Measurements from ENCODE around the gene CCDC106. TPM values are rescaled to one million over a fixed set of nuclear protein-coding genes. Genes with fewer than 3 reads are reported as not detected.

CCDC106 gene
- polyA plus RNA-seq, 3 donors from 2014 or later, result 1.1 to 1.7 TPM; not detected in 1

- Mint-ChIP-seq H3K4me3 (peak within 1 kb of the TSS; percentile 84 to 96 (median 91)), H3K27me3 (ENCODE audit: low read depth in 3 of 3) (peaks cover 3 to 7% (median 5%) of the 10 kb centered on the region in 3 donors), H3K27ac (peak within 1 kb of the TSS; percentile 82 to 94 (median 89)), H3K9me3 (no peaks in the 10 kb centered on the region), H3K36me3 (peaks cover 0 to 3% (median 0%) of the 10 kb centered on the region in 3 donors), H3K4me1 (peaks cover 45 to 61% of the 10 kb centered on the region in 2 donors)
- DNase-seq, result peak; percentile 68 to 72 (median 69)
Measured at GRCh38 chr19:55643003-55643886, 4.8 kb upstream of the CCDC106 start, which contains the start of gene ZNF581. TSS of gene ZNF581 (plus strand) at chr19:55643649. CDS start at chr19:55644572, 923 bp downstream.

GRCh38 chr19:55643887-55644176, 4.2 kb upstream of the CCDC106 start:
- H3K27me3 Mint-ChIP-seq (ENCODE audit: low read depth in 3 of 3), result peaks cover 3 to 7% (median 5%) of the 10 kb centered on the region in 3 donors
- peaks cover 0 to 3% (median 0%) of the 10 kb centered on the region in 3 donors for H3K36me3 Mint-ChIP-seq
- H3K27ac Mint-ChIP-seq, result peak overlapping the region; percentile 60 to 92 (median 80)
- H3K4me1 Mint-ChIP-seq, result peaks cover 43 to 61% of the 10 kb centered on the region in 2 donors
- peak overlapping the region; percentile 84 to 96 (median 91) for H3K4me3 Mint-ChIP-seq
- no peaks in the 10 kb centered on the region for H3K9me3 Mint-ChIP-seq
- no peak for DNase-seq

GRCh38 chr19:55644191-55644833, 3.7 kb upstream of the CCDC106 start:
- peaks cover 3 to 7% (median 5%) of the 10 kb centered on the region in 3 donors for H3K27me3 Mint-ChIP-seq (ENCODE audit: low read depth in 3 of 3)
- peaks cover 38 to 57% of the 10 kb centered on the region in 2 donors for H3K4me1 Mint-ChIP-seq

DNA sequence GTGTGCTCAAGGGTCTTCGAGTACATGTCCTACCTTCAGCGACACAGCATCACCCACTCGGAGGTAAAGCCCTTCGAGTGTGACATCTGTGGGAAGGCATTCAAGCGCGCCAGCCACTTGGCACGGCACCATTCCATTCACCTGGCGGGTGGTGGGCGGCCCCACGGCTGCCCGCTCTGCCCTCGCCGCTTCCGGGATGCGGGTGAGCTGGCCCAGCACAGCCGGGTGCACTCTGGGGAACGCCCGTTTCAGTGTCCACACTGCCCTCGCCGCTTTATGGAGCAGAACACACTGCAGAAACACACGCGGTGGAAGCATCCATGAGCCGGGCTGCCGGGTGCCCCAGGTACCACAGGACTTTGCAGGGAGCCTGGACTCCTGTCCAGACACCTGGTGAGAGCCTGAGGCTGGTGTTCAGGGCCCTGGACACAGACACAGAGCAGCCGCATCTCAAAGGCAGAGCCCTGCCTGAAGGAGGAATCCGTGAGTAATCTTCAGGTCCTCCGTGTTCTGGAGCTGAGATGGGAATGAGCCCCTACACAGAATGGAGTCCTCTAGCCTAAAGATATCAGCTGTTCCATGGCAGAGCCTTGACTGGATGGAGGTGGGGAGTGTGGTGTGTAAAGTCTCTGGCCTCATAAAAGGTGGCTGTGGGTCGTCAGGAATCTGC, 3.0 kb upstream of the CCDC106 start:
- H3K27me3 Mint-ChIP-seq (ENCODE audit: low read depth in 3 of 3), result peaks cover 3 to 10% (median 5%) of the 10 kb centered on the region in 3 donors

More at GRCh38 chr19:55644191-55644833, 3.7 kb upstream of the CCDC106 start:
- H3K27ac Mint-ChIP-seq, result peak overlapping the region; percentile 60 to 92 (median 80)
- H3K4me3 Mint-ChIP-seq, result peak overlapping the region; percentile 84 to 96 (median 91)
- no peak for DNase-seq
- H3K36me3 Mint-ChIP-seq, result no peaks in the 10 kb centered on the region
- H3K9me3 Mint-ChIP-seq, result no peaks in the 10 kb centered on the region

GRCh38 chr19:55645512-55645881, 2.5 kb upstream of the CCDC106 start:
- H3K27ac Mint-ChIP-seq, result peak overlapping the region in 1 of 6 donors; percentile 7
- peaks cover 33 to 53% of the 10 kb centered on the region in 2 donors for H3K4me1 Mint-ChIP-seq

More for the DNA sequence above, 3.0 kb upstream of the CCDC106 start:
- no peak overlapping the region for H3K27ac Mint-ChIP-seq
- peaks cover 38 to 54% of the 10 kb centered on the region in 2 donors for H3K4me1 Mint-ChIP-seq
- DNase-seq, result no peak
- peak overlapping the region; percentile 84 to 96 (median 91) for H3K4me3 Mint-ChIP-seq
- H3K9me3 Mint-ChIP-seq, result no peaks in the 10 kb centered on the region
- no peaks in the 10 kb centered on the region for H3K36me3 Mint-ChIP-seq

DNA sequence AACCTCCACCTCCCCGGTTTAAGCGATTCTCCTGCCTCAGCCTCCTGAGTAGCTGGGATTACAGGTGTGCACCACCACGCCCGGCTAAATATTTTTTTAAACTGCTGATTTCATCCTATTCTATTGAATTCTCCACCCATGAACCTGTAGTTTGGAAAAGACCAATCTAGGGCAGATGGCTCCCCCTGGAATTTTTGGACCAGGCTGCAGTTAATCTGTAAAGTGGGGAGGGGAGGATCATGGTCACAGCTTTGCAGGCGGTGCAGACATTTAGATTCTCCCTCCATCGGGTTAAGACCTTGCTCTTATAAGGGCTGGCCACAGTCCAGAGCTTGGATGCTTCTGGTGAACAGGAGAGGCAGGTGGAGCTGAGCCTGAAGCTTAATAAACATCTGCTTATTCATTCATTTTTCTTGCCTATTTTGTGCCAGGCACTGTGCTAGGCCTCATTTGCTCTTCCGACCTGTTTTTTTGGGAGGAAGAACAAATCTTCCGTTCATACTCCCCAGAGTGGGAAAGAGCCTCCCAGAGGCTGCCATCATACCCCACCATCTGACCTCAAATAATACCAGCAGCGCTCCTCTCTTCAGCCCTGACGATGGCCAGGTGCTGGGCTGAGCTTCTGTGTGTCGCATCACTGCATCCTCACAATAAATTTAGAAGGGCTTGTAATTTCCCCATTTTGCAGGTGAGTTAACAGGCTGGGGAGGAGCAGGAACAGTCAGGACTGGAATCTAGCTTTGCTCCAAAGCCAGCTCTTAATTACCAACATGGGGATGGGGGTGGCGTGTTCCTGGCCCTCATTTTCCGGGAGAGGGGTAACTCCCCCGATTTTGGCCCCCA, 902 bp upstream of the CCDC106 start:
- H3K36me3 Mint-ChIP-seq, result no peaks in the 10 kb centered on the region
- peaks cover 22 to 41% of the 10 kb centered on the region in 2 donors for H3K4me1 Mint-ChIP-seq
- H3K27ac Mint-ChIP-seq, result peak overlapping the region in 2 of 6 donors; percentile 35 to 64
- no peaks in the 10 kb centered on the region for H3K9me3 Mint-ChIP-seq
- no peak for DNase-seq
- peak overlapping the region; percentile 55 to 82 (median 78) for H3K4me3 Mint-ChIP-seq
- peaks cover 0 to 10% (median 5%) of the 10 kb centered on the region in 3 donors for H3K27me3 Mint-ChIP-seq (ENCODE audit: low read depth in 3 of 3)

More at GRCh38 chr19:55645512-55645881, 2.5 kb upstream of the CCDC106 start:
- DNase-seq, result no peak
- H3K4me3 Mint-ChIP-seq, result peak overlapping the region in 4 of 5 donors; percentile 40 to 69 (median 56)
- H3K27me3 Mint-ChIP-seq (ENCODE audit: low read depth in 3 of 3), result peaks cover 3 to 10% (median 6%) of the 10 kb centered on the region in 3 donors
- no peaks in the 10 kb centered on the region for H3K36me3 Mint-ChIP-seq
- no peaks in the 10 kb centered on the region for H3K9me3 Mint-ChIP-seq

GRCh38 chr19:55648585-55649267, 714 bp downstream of the CCDC106 start:
- no peaks in the 10 kb centered on the region for H3K9me3 Mint-ChIP-seq
- H3K27ac Mint-ChIP-seq, result no peak overlapping the region
- H3K36me3 Mint-ChIP-seq, result no peaks in the 10 kb centered on the region
- peak overlapping the region; percentile 41 to 75 (median 66) for H3K4me3 Mint-ChIP-seq
- peaks cover 9 to 34% of the 10 kb centered on the region in 2 donors for H3K4me1 Mint-ChIP-seq
- no peak for DNase-seq
- peaks cover 3 to 11% (median 4%) of the 10 kb centered on the region in 3 donors for H3K27me3 Mint-ChIP-seq (ENCODE audit: low read depth in 3 of 3)

DNA sequence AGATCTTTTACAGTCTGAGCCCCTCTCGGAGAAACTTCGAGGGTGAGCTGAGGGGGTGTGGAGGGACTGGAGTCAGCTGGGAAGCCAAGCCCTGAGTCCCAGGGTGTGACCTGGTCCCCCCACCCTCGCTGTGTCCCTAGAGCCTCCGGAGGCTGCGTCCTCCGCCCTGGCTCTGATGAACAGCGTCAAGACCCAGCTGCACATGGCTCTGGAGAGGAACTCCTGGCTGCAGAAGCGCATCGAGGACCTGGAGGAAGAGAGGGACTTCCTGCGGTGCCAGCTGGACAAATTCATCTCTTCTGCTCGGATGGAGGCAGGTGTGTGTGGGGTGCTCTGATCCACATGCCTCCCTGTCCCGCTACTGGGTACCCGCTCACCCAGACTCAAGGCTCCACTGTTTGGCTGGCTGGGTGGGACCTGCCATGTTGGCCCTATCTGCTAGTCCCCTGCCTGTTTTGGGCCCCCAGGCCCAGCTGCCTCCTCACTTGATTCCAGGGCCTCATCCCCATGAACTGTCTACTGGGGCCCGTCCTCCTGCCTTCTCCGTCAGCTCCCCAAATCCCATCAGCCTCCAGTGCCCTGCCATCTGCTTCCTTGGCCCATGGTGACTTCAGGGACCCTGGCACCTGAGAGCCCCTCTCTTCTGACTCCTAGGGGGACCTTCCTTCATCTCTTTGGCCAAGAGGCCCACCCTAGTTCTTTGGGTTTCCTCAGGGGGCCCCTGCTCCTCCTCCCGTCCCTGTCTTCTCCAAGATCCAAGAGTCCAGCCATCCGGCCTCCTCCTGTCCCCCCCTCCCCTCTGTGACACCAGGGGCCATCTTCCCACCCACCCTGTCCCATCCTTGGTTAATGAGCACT, 1.5 kb downstream of the CCDC106 start:
- Mint-ChIP-seq H3K27me3 (ENCODE audit: low read depth in 3 of 3) (peaks cover 11 to 19% (median 12%) of the 10 kb centered on the region in 3 donors), H3K27ac (peak overlapping the region in 2 of 6 donors; percentile 40 to 62), H3K36me3 (no peaks in the 10 kb centered on the region), H3K4me1 (peaks cover 9 to 31% of the 10 kb centered on the region in 2 donors), H3K9me3 (no peaks in the 10 kb centered on the region), H3K4me3 (peak overlapping the region; percentile 57 to 74 (median 61))
- DNase-seq, result no peak

- DNase-seq, result no peak
- H3K4me1 Mint-ChIP-seq, result peaks cover 9 to 29% of the 10 kb centered on the region in 2 donors
- H3K36me3 Mint-ChIP-seq, result no peaks in the 10 kb centered on the region
Measured at GRCh38 chr19:55650126-55650557, 2.1 kb downstream of the CCDC106 start.

DNA sequence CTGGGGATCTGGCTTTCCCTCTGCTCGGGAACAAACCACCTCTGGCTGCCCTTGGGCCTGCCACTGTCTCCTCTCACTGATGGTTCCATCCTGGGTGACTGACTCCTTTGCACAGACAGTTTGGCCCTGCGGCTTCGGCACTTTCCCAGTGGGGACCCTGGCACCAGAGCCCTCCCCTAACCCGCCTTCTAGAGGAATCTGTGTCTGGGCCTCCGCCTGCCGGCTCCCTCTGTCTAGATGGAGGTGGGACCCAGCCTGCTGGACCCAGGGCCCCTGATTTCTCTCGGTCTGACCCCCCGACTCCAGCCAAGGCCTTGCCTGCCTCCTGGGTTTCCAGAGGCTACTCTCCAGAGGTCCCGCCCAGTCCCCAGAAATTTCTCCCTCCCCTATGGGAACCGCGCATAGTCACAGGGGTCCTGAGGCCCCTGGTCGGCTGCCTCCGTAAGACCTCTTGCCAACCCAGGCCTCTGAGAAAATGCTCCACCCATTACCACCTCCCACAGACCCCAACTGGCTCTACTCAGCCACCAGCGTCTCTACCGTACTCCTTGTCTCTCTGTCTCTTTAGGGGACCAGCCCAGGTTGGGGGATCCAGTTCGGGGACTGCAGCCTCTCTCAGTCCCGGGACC, 2.7 kb downstream of the CCDC106 start:
- Mint-ChIP-seq H3K4me3 (peak overlapping the region in 4 of 5 donors; percentile 29 to 52 (median 46)), H3K4me1 (peaks cover 12 to 30% of the 10 kb centered on the region in 2 donors), H3K27ac (no peak overlapping the region), H3K9me3 (no peaks in the 10 kb centered on the region), H3K36me3 (no peaks in the 10 kb centered on the region), H3K27me3 (ENCODE audit: low read depth in 3 of 3) (peaks cover 17 to 27% (median 19%) of the 10 kb centered on the region in 3 donors)
- no peak for DNase-seq

More at GRCh38 chr19:55650126-55650557, 2.1 kb downstream of the CCDC106 start:
- Mint-ChIP-seq H3K27ac (no peak overlapping the region), H3K9me3 (no peaks in the 10 kb centered on the region), H3K4me3 (peak overlapping the region in 4 of 5 donors; percentile 17 to 52 (median 36)), H3K27me3 (ENCODE audit: low read depth in 3 of 3) (peaks cover 14 to 25% (median 15%) of the 10 kb centered on the region in 3 donors)

- peaks cover 17 to 28% (median 23%) of the 10 kb centered on the region in 3 donors for H3K27me3 Mint-ChIP-seq (ENCODE audit: low read depth in 3 of 3)
- no peaks in the 10 kb centered on the region for H3K9me3 Mint-ChIP-seq
- H3K36me3 Mint-ChIP-seq, result no peaks in the 10 kb centered on the region
- no peak overlapping the region for H3K27ac Mint-ChIP-seq
- H3K4me3 Mint-ChIP-seq, result peak overlapping the region in 1 of 5 donors; percentile 49
- DNase-seq, result no peak
- H3K4me1 Mint-ChIP-seq, result peaks cover 18 to 35% of the 10 kb centered on the region in 2 donors
Measured at GRCh38 chr19:55651236-55651635, 3.2 kb downstream of the CCDC106 start.
